GM18909 (cell line): ENCODE measurements around the gene RUNX2.
"Not testable (repeated sequence)": the region's sequence is repeated elsewhere in the genome, so short reads cannot be mapped to it uniquely, and the experiment has no call there.

Source experiments
- ATAC-seq: cut with Tn5 transposase; IDR thresholded peaks from one replicate; pipeline ENCODE4 v1.9.1; 2021; ENCODE audit warnings: mild to moderate bottlenecking; ENCODE audit not compliant: unreplicated experiment, poor library complexity

RUNX2 gene

GRCh38 chr6:45327956-45328522 lies at the start of gene RUNX2:
Gene RUNX2 (plus strand): TSS chr6:45328330. CDS start chr6:45328727, 397 bp downstream.
- no peak for ATAC-seq

DNA sequence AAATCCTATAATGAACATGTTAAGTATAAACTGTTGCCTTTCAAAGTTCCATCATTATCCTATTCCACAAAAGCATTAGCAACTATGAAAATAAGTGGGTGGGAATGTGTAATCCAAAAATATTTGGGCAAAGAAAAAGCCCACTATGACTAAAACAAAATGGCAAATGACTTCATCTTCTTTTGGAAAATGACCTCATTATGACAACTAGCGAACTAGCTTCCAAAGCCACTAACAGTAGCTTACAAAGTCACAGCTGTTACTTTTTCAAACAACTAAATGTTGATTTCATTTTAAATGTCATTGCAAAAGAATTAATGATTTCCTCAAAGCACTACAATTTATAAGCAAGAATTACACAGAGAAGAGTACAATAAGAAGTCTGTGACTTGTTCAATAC lies 49.8 kb upstream of the RUNX2 start:
- no peak for ATAC-seq

DNA sequence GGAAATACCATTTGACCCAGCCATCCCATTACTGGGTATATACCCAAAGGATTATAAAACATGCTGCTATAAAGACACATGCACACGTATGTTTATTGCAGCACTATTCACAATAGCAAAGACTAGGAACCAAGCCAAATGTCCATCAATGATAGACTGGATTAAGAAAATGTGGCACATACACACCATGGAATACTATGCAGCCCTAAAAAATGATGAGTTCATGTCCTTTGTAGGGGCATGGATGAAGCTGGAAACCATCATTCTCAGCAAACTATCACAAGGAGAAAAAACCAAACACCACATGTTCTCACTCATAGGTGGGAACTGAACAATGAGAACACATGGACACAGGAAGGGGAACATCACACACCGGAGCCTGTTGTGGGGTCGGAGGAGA lies 41.4 kb upstream of the RUNX2 start:
- ATAC-seq, result not testable (repeated sequence)

DNA sequence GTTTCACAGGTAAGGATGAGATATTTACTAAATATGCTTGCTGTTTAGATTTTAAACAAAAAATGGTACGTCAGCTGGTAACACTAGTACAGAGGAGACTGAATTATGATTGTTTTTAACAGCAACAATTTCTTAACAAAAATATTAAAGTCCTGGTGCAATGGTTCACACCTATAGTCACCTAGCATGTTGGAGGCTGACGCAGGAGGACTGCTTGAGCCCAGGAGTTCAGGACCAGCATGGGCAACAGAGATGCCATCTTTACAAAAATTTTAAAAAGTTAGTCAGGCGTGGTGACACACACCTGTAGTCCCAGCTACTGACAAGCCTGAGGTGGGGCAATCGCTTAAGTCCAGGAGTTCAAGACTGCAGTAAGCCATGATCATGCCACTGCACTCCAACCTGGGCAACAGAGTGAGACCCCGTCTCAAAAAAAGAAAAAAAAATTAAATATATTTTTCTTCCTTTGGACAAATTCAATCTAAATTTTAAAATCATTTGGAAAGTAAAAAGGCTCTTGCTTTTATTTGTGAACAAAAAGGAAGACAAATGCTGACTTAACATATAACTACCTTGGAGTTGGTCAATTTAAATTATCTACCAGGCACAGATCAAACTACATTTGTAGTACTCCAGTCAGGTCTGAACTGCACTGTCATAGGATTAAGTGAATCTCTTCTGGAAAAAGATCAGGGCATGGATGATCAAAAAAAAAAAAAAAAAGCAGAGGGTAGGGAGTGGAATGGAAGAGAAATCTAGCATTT lies 38.2 kb upstream of the RUNX2 start:
- ATAC-seq, result no peak

DNA sequence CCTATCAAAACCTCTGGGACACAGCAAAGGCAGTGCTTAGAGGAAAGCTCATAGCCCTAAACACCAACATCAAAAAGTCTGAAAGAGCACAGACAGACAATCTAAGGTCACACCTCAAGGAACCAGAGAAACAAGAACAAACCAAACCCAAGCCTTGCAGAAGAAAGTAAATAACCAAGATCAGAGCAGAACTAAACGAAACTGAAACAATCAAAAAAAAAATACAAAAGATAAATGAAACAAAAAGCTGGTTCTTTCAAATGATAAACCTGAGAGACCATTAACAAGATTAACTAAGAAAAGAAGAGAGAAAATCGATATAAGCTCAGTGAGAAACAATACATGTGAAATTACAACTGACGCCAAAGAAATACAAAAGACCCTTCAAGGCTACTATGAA lies 34.8 kb upstream of the RUNX2 start:
- ATAC-seq, result no peak

GRCh38 chr6:45294065-45294701 lies 33.9 kb upstream of the RUNX2 start:
- ATAC-seq, result not testable (repeated sequence)

GRCh38 chr6:45297320-45297719 lies 30.8 kb upstream of the RUNX2 start:
- ATAC-seq, result no peak

DNA sequence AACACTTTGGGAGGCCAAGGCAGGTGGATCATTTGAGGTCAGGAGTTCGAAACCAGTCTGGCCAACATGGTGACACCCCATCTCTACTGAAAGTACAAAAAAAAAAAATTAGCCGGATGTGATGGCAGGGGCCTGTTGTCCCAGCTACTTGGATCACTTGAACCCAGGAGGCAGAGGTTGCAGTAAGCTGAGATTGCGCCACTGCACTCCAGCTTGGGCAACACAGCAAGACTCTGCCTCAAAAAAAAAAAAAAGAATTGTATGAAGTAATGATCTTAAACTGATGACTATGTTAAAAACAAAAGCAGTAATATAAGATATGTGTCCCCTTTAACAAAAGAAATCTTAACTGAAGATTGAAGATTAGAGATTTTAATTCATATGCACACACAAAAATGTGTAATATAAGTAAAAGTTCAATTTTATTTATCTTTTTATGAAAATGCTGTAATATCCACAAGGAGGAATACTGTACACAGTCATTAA lies 29.0 kb upstream of the RUNX2 start:
- no peak for ATAC-seq

- no peak for ATAC-seq
Observed at GRCh38 chr6:45300736-45301135, 27.4 kb upstream of the RUNX2 start.

- no peak for ATAC-seq
Observed at GRCh38 chr6:45301348-45302142, 26.6 kb upstream of the RUNX2 start.

GRCh38 chr6:45302832-45303231 lies 25.3 kb upstream of the RUNX2 start:
- no peak for ATAC-seq

GRCh38 chr6:45305546-45305945 lies 22.6 kb upstream of the RUNX2 start:
- no peak for ATAC-seq

- no peak for ATAC-seq
Observed at GRCh38 chr6:45310118-45310788, 17.9 kb upstream of the RUNX2 start.

DNA sequence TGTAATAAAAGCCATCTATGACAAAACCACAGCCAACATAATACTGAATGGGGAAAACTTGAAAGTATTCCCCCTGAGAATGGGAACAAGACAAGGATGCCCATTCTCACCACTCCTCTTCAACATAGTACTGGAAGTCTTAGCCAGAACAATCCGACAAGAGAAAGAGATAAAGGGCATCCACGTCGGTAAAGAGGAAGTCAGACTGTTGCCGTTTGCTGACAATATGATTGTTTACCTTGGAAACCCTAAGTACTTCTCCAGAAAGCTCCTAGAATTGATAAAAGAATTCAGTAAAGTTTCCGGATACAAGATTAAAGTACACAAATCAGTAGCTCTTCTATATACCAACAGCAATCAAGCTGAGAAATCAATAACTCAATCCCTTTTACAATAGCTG lies 14.0 kb upstream of the RUNX2 start:
- ATAC-seq, result no peak

GRCh38 chr6:45320349-45320748 lies 7.8 kb upstream of the RUNX2 start:
- ATAC-seq, result no peak

- no peak for ATAC-seq
Observed at GRCh38 chr6:45323656-45324224, 4.4 kb upstream of the RUNX2 start.

- ATAC-seq, result no peak
Observed at GRCh38 chr6:45326698-45327417, 1.3 kb upstream of the RUNX2 start.

DNA sequence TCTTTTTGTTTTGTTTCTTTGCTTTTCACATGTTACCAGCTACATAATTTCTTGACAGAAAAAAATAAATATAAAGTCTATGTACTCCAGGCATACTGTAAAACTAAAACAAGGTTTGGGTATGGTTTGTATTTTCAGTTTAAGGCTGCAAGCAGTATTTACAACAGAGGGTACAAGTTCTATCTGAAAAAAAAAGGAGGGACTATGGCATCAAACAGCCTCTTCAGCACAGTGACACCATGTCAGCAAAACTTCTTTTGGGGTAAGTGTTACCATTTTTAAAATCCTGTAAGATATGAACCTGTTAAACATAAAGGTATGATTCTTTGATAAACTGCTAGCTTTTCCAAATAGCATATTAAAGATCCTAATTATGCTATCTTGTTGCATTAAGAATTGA lies 393 bp downstream of the RUNX2 start:
- no peak for ATAC-seq

GRCh38 chr6:45344900-45345299 lies 16.8 kb downstream of the RUNX2 start:
- ATAC-seq, result no peak
